Astrocyte (in vitro differentiated cells and primary cell): ENCODE results near the gene TRIM56.

Experiments used
- EZH2 ChIP-seq: IDR thresholded peaks from 2 replicates; pipeline ENCODE4 v1.6.1; 2012; ENCODE audit warnings: mild to moderate bottlenecking, low read length, inconsistent platforms; ENCODE audit not compliant: insufficient read depth
- TF ChIP-seq, protein P1 (sequence below): IDR thresholded peaks from 2 replicates; pipeline ENCODE4 v1.5.1; 2011; ENCODE audit warnings: low read depth, mild to moderate bottlenecking, inconsistent platforms, low read length, moderate library complexity; ENCODE audit not compliant: insufficient read depth

DNA sequence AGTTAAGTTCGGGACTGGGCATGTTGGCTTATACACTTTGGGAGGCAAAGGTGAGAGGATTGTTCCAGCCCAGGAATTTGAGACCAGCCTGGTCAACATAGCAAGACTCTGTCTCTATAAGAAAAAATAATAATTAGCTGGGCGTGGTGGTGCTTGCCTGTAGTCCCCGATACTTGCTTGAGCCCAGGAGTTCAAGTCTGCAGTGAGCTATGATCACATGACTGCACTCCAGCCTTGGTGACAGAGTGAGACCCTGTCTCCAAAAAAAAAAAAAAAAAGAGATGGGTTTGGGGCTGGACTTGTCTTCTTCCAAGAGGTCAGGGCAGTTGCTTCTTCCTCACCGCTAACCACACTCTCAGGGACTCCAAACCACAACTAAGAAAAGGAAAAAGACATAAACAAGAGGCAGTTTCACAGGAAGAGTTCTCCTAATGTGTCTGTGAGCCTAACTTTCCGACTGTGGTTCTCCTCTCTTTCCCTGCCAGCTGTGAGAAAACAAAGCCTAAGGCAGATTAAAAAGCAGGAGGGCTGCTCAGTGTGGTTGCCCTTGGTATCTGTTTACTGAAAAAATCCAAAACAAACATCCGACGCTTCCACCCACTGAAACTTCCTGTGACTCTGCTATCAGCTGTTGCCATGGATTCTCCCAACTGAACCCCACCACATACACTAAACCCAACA is 39.2 kb downstream of the TRIM56 start:
- TF ChIP-seq, protein P1, sequence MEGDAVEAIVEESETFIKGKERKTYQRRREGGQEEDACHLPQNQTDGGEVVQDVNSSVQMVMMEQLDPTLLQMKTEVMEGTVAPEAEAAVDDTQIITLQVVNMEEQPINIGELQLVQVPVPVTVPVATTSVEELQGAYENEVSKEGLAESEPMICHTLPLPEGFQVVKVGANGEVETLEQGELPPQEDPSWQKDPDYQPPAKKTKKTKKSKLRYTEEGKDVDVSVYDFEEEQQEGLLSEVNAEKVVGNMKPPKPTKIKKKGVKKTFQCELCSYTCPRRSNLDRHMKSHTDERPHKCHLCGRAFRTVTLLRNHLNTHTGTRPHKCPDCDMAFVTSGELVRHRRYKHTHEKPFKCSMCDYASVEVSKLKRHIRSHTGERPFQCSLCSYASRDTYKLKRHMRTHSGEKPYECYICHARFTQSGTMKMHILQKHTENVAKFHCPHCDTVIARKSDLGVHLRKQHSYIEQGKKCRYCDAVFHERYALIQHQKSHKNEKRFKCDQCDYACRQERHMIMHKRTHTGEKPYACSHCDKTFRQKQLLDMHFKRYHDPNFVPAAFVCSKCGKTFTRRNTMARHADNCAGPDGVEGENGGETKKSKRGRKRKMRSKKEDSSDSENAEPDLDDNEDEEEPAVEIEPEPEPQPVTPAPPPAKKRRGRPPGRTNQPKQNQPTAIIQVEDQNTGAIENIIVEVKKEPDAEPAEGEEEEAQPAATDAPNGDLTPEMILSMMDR = no peak
- TF ChIP-seq EZH2 = no peak
